ENCODE results near the gene CRKL. TPM values are rescaled to one million over a fixed set of nuclear protein-coding genes. Genes with fewer than 3 reads are reported as not detected.

Gene CRKL
- total RNA-seq, 1 experiment from 2014 or later = 25.0 TPM

DNA sequence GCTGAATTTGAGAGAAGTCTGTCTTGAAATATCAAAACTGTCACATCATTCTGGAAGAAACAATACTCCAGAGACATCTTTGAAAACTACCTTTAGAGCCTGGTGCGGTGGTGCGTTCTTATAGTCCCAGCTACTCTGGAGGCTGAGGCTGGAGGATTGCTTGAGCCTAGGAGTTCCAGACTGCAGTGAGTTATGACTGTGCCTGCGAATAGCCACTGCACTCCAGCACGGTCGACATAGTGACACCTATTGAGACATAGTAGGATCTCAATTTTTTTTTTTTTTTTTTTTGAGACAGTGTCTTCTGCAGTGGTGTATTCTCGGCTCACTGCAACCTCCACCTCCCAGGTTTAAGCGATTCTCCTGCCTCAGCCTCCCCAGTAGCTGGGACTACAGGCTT lies 38.3 kb downstream of the CRKL start:
- no peaks in the 10 kb centered on the region for H3K27me3 ChIP-seq
- DNase-seq = no peak
- H3K36me3 ChIP-seq = peaks cover 37% of the 10 kb centered on the region
- no peak overlapping the region for H3K4me3 ChIP-seq
- H3K9me3 ChIP-seq = no peaks in the 10 kb centered on the region

DNA sequence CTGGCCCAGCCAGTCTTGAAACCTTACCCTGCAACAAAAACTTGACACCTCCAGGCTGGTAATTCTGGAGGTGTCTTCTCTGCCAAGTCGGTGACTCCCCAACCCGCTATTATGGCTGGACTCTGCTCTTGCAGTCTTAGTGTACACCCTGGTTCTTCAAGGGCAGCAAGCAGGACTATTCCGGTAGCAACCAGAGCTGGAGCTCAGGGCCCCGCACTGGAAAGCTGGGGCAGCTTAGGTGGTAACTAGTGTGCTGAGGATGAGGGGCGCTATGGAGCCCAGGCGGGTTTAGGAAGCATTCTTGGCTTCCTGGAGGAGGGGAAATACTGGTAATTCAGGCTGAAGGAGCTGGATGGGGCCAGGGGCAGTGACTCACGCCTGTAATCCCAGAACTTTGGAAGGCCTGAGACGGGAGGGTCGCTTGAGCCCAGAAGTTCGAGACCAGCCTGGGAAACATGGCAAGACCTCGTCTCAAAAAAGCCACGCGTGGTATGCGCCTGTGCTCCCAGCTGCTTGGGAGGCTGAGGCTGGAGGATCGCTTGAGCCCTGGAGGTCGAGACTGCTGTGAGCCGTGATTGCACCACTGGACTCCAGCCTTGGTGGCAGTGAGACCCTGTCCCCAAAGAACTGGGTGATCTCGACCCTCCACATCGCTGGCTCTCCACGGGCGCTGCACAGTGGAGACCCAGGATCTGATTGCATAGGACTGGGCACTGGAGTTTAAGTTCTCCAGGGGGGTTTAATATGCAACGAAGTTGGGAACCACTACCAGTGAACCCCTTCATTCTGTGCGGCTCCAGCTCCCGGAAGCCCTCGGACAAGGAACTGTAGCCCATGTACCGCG lies 39.3 kb downstream of the CRKL start:
- Histone ChIP-seq H3K27me3 (no peaks in the 10 kb centered on the region), H3K36me3 (peaks cover 28% of the 10 kb centered on the region), H3K9me3 (no peaks in the 10 kb centered on the region), H3K4me3 (no peak overlapping the region)
- DNase-seq = peak; percentile 58

DNA sequence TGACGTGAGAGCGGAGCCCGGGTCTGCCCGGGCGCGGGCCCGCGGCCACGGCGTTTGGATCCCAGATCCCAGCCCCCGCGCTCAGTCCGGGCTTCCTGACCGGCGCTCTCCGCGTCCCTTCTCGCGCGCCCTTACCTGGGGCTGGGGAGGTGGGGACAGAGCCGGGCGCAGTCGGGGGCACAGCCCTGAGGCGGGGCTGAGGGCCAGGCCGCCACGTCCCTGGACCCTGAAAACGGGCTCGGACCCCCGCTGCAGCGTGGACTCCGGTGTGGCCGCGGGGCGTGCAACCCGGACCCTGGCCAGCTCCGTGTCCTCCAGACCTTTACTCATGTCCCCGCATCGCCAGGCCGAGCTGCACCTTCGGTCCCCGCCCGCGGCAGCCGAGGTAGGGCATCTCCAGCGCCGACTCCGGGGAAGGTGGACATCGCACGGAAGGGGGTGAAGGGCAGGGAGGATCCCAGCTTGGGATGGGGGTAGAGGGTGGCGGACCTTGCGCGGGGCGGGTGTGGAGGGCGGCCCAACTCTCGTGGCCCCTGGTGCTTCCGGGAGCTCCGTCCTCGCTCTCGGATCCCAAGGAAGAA lies 40.0 kb downstream of the CRKL start:
- no peak overlapping the region for H3K4me3 ChIP-seq
- no peaks in the 10 kb centered on the region for H3K27me3 ChIP-seq
- H3K36me3 ChIP-seq = peaks cover 21% of the 10 kb centered on the region
- DNase-seq = no peak
- H3K9me3 ChIP-seq = no peaks in the 10 kb centered on the region

- Histone ChIP-seq H3K27me3 (no peaks in the 10 kb centered on the region), H3K36me3 (peaks cover 14% of the 10 kb centered on the region), H3K4me3 (no peak overlapping the region), H3K9me3 (no peaks in the 10 kb centered on the region)
- no peak for DNase-seq
Observed at GRCh38 chr22:20957683-20958431, 40.6 kb downstream of the CRKL start.

- H3K9me3 ChIP-seq = no peaks in the 10 kb centered on the region
- H3K27me3 ChIP-seq = no peaks in the 10 kb centered on the region
- H3K4me3 ChIP-seq = no peak overlapping the region
- no peak for DNase-seq
- H3K36me3 ChIP-seq = no peaks in the 10 kb centered on the region
Observed at GRCh38 chr22:20959578-20960461, 42.6 kb downstream of the CRKL start.

DNA sequence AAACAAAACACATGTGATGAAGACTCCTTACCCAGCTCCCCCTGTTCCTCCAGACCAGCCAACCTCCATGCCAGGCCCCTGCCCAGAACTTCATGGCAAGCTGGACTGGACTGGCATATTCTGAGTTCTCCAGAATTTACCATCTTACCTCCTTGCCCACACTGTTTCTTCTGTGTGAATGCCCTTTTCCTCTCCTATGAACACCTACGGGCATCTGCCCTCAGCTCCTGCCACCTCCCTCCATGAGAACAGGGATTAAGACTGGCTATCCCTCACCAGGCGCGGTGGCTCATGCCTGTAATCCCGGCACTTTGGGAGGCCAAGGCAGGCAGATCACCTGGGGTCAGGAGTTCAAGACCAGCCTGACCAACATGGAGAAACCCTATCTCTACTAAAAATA lies 43.4 kb downstream of the CRKL start:
- H3K4me3 ChIP-seq = no peak overlapping the region
- no peaks in the 10 kb centered on the region for H3K36me3 ChIP-seq
- DNase-seq = no peak

DNA sequence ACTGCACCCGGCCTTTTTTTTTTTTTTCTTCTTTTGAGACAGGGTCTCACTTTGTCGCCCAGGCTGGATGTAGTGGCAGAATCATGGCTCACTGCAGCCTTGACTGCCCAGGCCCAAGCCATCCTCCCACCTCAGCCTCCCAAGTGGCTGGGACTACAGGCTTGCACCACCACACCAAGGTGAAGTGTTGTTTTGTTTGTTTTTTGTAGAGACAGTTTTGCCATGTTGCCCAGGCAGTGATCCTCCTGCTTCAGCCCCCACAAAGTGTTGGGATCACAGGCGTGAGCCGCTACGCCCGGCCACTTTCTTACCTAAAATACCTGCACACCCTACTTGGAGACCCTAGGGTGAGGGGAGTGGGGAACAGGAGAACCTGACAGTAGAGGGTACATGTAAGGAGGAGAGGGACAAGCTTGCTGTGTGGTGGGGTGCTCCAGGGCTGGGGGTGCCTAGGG lies 45.3 kb downstream of the CRKL start:
- DNase-seq = no peak
- Histone ChIP-seq H3K9me3 (no peaks in the 10 kb centered on the region), H3K4me3 (no peak overlapping the region), H3K36me3 (no peaks in the 10 kb centered on the region), H3K27me3 (no peaks in the 10 kb centered on the region)

More for the DNA sequence above, 43.4 kb downstream of the CRKL start:
- Histone ChIP-seq H3K9me3 (no peaks in the 10 kb centered on the region), H3K27me3 (no peaks in the 10 kb centered on the region)

GRCh38 chr22:20963201-20964052 lies 46.2 kb downstream of the CRKL start:
- Histone ChIP-seq H3K36me3 (no peaks in the 10 kb centered on the region), H3K4me3 (no peak overlapping the region), H3K27me3 (no peaks in the 10 kb centered on the region), H3K9me3 (no peaks in the 10 kb centered on the region)
- DNase-seq = no peak

GRCh38 chr22:20964090-20964798 lies 47.0 kb downstream of the CRKL start:
- Histone ChIP-seq H3K4me3 (no peak overlapping the region), H3K9me3 (no peaks in the 10 kb centered on the region), H3K36me3 (no peaks in the 10 kb centered on the region), H3K27me3 (no peaks in the 10 kb centered on the region)
- no peak for DNase-seq

DNA sequence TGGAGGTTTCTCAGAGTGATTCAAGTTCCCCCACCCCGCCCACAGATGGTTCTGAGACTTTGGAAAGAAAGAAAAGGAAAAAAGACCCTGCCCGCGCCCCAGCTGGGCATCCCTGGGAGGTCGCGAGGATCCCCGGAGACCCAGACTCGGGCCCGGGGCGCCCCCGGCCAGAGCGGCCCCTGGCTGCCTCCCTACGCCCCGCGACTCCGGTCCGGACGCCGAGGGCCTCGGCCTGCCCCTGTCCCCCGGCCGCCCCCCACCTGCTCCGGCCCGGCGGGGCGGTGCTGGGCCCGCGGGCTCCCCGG lies 47.5 kb downstream of the CRKL start:
- Histone ChIP-seq H3K9me3 (no peaks in the 10 kb centered on the region), H3K4me3 (no peak overlapping the region), H3K36me3 (no peaks in the 10 kb centered on the region), H3K27me3 (no peaks in the 10 kb centered on the region)
- DNase-seq = no peak

DNA sequence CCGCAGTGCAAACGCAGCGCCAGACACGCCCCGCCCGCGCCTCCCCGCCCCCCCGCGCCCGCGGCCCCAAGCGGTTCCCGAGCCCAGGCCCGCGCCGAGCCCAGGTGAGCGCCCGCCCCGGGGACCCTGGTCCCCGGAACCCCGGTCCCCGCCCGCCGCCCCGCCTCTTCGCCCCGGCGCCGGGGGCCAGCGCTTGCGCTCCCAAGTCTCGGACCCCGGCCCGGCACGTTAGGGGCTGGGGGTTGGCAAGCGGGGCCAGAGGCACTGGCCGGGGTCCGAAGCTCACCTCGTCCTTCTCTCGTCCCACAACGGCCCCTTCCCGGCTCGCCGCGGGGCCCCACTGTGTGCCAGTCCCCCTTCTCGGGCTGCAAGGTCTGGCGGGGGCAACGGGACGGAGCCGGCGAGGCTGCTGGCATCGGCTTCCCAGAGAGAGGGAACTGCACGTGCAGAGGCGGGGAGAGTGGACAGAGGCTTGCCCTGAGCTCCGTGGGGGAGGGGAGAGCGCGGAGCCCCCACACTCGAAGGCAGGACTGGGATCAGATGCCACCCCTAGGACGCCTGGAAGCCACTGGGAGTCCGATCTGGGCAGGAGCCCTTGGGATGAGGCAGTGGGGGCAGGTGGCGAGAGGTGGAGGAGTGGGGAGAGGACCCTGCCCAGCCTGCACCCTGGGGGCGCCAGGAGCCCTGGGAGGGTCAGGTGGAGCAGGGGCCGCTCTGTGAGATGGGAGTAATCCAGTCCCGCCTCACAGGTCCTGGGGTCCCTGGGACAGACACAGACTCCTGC lies 48.1 kb downstream of the CRKL start:
- DNase-seq = no peak
- Histone ChIP-seq H3K36me3 (no peaks in the 10 kb centered on the region), H3K9me3 (no peaks in the 10 kb centered on the region), H3K27me3 (no peaks in the 10 kb centered on the region), H3K4me3 (no peak overlapping the region)

DNA sequence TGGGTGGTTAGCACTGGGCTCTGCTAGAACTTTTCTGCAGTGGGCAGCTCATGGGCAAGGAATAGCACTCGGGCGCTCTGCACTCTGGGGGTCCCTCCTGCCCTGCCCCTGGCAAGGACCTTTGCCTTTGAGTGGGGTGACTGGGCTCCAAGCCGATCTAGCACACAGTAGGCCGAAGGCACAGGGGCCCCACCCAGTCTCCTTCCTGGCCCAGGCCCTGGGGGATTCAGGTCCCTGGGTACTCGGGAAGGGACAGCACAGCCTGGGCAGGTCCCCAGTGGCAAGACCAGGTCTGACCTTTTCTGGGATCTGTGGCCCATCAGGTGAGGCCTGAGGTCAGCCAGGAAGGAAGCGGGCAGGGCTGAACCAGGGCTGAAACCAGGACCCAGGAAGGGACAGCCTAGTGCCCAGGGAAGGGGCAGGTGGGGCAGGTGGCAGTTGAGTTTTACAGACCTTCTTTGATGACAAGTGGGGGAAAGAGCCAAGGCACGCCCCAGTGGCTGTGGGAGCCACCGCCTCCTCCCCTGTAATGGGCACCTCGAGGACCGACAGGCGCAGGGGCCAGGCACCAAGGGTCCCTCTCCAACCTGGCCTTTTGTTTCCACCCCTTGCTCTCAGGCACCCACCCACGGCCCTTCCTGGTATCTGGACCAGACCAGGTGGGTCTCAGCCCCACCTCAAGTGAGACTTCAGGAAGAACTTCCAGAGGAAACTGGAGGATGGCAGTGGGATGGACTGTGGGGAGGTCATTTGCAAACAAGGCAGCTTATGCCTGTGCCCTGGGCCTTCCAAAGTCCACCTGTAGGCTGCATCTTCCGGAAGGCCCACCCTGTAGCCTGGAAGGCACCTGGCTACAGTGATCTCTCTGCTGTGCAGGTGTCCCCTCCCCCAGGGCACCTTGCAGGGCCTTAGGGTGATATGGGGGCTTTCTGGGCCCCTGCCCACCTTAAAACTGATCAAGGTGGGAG lies 49.0 kb downstream of the CRKL start:
- no peak for DNase-seq
- H3K36me3 ChIP-seq = no peaks in the 10 kb centered on the region
- no peaks in the 10 kb centered on the region for H3K27me3 ChIP-seq
- H3K9me3 ChIP-seq = no peaks in the 10 kb centered on the region
- H3K4me3 ChIP-seq = no peak overlapping the region

GRCh38 chr22:20966883-20967696 lies 49.9 kb downstream of the CRKL start, which contains the start of gene AIFM3:
TSS of gene AIFM3 (plus strand) at chr22:20967255. CDS start at chr22:20967945, 690 bp downstream.
- DNase-seq = no peak
- Histone ChIP-seq H3K27me3 (no peaks in the 10 kb centered on the region), H3K9me3 (no peaks in the 10 kb centered on the region), H3K36me3 (no peaks in the 10 kb centered on the region), H3K4me3 (no peak within 1 kb of the TSS)

All from MG63 (cell line).